CD14-positive monocyte (primary cell): ENCODE results near the gene GAPT. TPM values are rescaled to one million over a fixed set of nuclear protein-coding genes. Genes with fewer than 3 reads are reported as not detected.

ENCODE experiments used
- DNase-seq, 3 donors: peaks; one replicate each; pipeline ENCODE4 v3.0.0-alpha.2; 2011 to 2022
- H2AFZ ChIP-seq: 2 replicates; pipeline ENCODE4 v1.6.0; 2012; ENCODE audit warnings: mild to moderate bottlenecking, low read depth, low read length, inconsistent platforms; ENCODE audit not compliant: insufficient read depth, poor library complexity, severe bottlenecking
- H3K27ac ChIP-seq, 2 donors: 1 replicate in 1 of 2; 2 replicates in 1 of 2; pipeline ENCODE4 v1.5.1; 2012 to 2013; ENCODE audit warnings: low read length in 2 of 2, control low read depth in 1 of 2, inconsistent platforms in 1 of 2, low read depth in 1 of 2, mild to moderate bottlenecking in 1 of 2
- H3K27me3 ChIP-seq, 2 donors: one replicate each; pipeline versions ENCODE4 v1.6.0 to v1.6.1; 2011 to 2013; ENCODE audit warnings: low read length in 2 of 2; ENCODE audit not compliant: control insufficient read depth in 2 of 2, insufficient read depth in 2 of 2
- H3K36me3 ChIP-seq, 2 donors: replicated peaks in 1 of 2; 1 replicate in 1 of 2; 2 replicates in 1 of 2; pipeline versions ENCODE4 v1.5.1 to v1.6.1; 2012 to 2013; ENCODE audit warnings: low read length in 2 of 2, control low read depth in 1 of 2, inconsistent platforms in 1 of 2, mild to moderate bottlenecking in 1 of 2; ENCODE audit not compliant: insufficient read depth in 2 of 2, control insufficient read depth in 1 of 2
- H3K4me1 ChIP-seq, 2 donors: 1 replicate in 1 of 2; 2 replicates in 1 of 2; pipeline versions ENCODE4 v1.5.1 to v1.6.1; 2012 to 2013; ENCODE audit warnings: low read length in 2 of 2, control low read depth in 1 of 2, inconsistent platforms in 1 of 2, mild to moderate bottlenecking in 1 of 2, moderate library complexity in 1 of 2; ENCODE audit not compliant: insufficient read depth in 2 of 2, control insufficient read depth in 1 of 2
- H3K4me2 ChIP-seq: replicated peaks from 2 replicates; pipeline ENCODE3; 2012; ENCODE audit warnings: low read length, moderate library complexity, mild to moderate bottlenecking; ENCODE audit not compliant: poor library complexity, severe bottlenecking; ENCODE audit errors: extremely low read depth
- H3K4me3 ChIP-seq, 3 experiments: fragments of 200-600 bp in 1 of 3; sonication (generic) in 1 of 3; replicated peaks in 1 of 3; 1 replicate in 2 of 3; 2 replicates in 1 of 3; pipeline ENCODE4 v1.5.1; 2011 to 2013; ENCODE audit warnings: low read length in 3 of 3, mild to moderate bottlenecking in 3 of 3, control low read depth in 2 of 3, low read depth in 2 of 3, inconsistent platforms in 1 of 3, moderate library complexity in 1 of 3
- H3K79me2 ChIP-seq: 2 replicates; pipeline ENCODE4 v1.6.0; 2012; ENCODE audit warnings: mild to moderate bottlenecking, control low read depth, inconsistent platforms, low read length, moderate library complexity; ENCODE audit not compliant: insufficient read depth
- H3K9ac ChIP-seq: 2 replicates; pipeline ENCODE4 v1.6.0; 2017; ENCODE audit warnings: low read length, mild to moderate bottlenecking; ENCODE audit not compliant: insufficient read depth, poor library complexity, severe bottlenecking
- H3K9me3 ChIP-seq, 2 donors: replicated peaks in 1 of 2; 1 replicate in 1 of 2; 2 replicates in 1 of 2; pipeline versions ENCODE4 v1.5.1 to v1.6.1; 2012 to 2013; ENCODE audit warnings: low read length in 2 of 2, control low read depth in 1 of 2; ENCODE audit not compliant: control insufficient read depth in 1 of 2, insufficient read depth in 1 of 2
- H4K20me1 ChIP-seq: 2 replicates; pipeline ENCODE4 v1.6.0; 2012; ENCODE audit warnings: mild to moderate bottlenecking, low read length, control low read depth, moderate library complexity; ENCODE audit not compliant: insufficient read depth
- H3K27ac Mint-ChIP-seq, 7 donors: one replicate each; pipeline ENCODE4 v1.8.0; 2020; ENCODE audit warnings: mild to moderate bottlenecking in 7 of 7, mixed read lengths in 7 of 7, moderate library complexity in 6 of 7, inconsistent platforms in 2 of 7
- H3K27me3 Mint-ChIP-seq, 3 donors: one replicate each; pipeline ENCODE4 v1.8.0; 2021 to 2022; ENCODE audit warnings: low read depth in 3 of 3, mild to moderate bottlenecking in 3 of 3, mixed read lengths in 3 of 3, moderate library complexity in 3 of 3, inconsistent platforms in 1 of 3
- H3K36me3 Mint-ChIP-seq, 2 donors: one replicate each; pipeline ENCODE4 v1.8.0; 2020; ENCODE audit warnings: mixed read lengths in 2 of 2, inconsistent platforms in 1 of 2, mild to moderate bottlenecking in 1 of 2
- H3K4me1 Mint-ChIP-seq: one replicate; pipeline ENCODE4 v1.8.0; 2020; ENCODE audit warnings: mild to moderate bottlenecking, mixed read lengths
- H3K4me3 Mint-ChIP-seq, 2 donors: one replicate each; pipeline ENCODE4 v1.8.0; 2020; ENCODE audit warnings: mild to moderate bottlenecking in 2 of 2, mixed read lengths in 2 of 2, moderate library complexity in 1 of 2
- H3K9me3 Mint-ChIP-seq, 7 donors: one replicate each; pipeline ENCODE4 v1.8.0; 2020 to 2022; ENCODE audit warnings: mixed read lengths in 7 of 7, mild to moderate bottlenecking in 6 of 7, moderate library complexity in 6 of 7, inconsistent platforms in 2 of 7
- CTCF ChIP-seq: fragments of 200-600 bp; IDR thresholded peaks from one replicate; pipeline ENCODE4 v1.8.0; 2022; ENCODE audit warnings: antibody characterized with exemption, mild to moderate bottlenecking
- WGBS: methylation state at CpG from one replicate; pipeline ENCODE4 v1.1.5; 2013; ENCODE audit warnings: missing lambda C conversion rate; ENCODE audit not compliant: insufficient coverage; 5-methylcytosine and 5-hydroxymethylcytosine counted together
- intact Hi-C, 2 donors: fragments of 100-400 bp; cut with micrococcal nuclease; formaldehyde crosslinking; loops; one replicate each; pipeline versions ENCODE4 v1.15.0 to v1.15.1; 2023
- polyA plus RNA-seq, 3 donors: library from polyadenylated mRNA; depleted of rRNA in 1 of 3; unstranded in 2 of 3; stranded (reverse) in 1 of 3; fragments of 300-500 nt in 2 of 3; fragments of >200 nt in 1 of 3; fragmentation: Illumina TruSeq in 2 of 3; gene quantifications; 1 replicate in 2 of 3; 2 replicates in 1 of 3; pipeline ENCODE4 v1.2.3, GENCODE V29; 2012 to 2021

GAPT gene
- polyA plus RNA-seq, 3 donors, result 46.7 to 173 (median 103) TPM

DNA sequence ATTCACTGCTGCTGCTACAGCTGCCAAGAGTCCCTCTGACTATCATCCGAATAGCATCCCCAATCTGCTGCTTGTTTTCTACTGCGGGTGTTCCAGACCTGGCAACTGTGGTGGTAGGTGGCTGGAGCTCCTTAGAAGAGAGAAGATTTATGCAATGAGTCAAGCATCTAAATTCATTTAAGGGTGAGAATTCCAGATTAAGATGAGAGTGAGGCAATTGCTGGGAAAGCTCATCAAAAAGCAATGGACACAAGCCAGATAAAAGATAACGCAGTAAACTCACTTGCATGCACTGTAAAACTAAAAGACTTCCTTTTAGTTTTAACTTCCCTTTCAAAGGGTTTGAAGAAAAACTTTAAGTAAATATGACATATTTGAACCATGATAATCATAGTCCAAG lies 35.2 kb upstream of the GAPT start:
- WGBS, result no CpG with 5 or more reads among the region's 3 CpGs
- H2AFZ ChIP-seq, result no peak overlapping the region
- H3K79me2 ChIP-seq, result no peaks in the 10 kb centered on the region
- no peak for DNase-seq
- H3K36me3 Mint-ChIP-seq, result peaks cover 10 to 16% of the 10 kb centered on the region in 2 donors
- peaks cover 11 to 19% (median 13%) of the 10 kb centered on the region in 3 donors for H3K27me3 Mint-ChIP-seq
- H3K4me1 Mint-ChIP-seq, result peaks cover 14% of the 10 kb centered on the region
- no peak overlapping the region for H3K27ac ChIP-seq
- H3K4me2 ChIP-seq, result no peak overlapping the region
- H3K36me3 ChIP-seq, result peaks cover 0 to 10% of the 10 kb centered on the region in 2 donors
- no peak overlapping the region for H3K4me3 ChIP-seq
- no peak overlapping the region for H3K9ac ChIP-seq
- H3K9me3 Mint-ChIP-seq, result peaks cover 0 to 3% (median 0%) of the 10 kb centered on the region in 7 donors
- H3K4me3 Mint-ChIP-seq, result no peak overlapping the region
- peaks cover 5 to 12% of the 10 kb centered on the region in 2 donors for H3K27me3 ChIP-seq
- intact Hi-C loops, result no loop called here
- no peak overlapping the region for H3K27ac Mint-ChIP-seq
- no peaks in the 10 kb centered on the region for H4K20me1 ChIP-seq
- peaks cover 16 to 28% of the 10 kb centered on the region in 2 donors for H3K4me1 ChIP-seq
- H3K9me3 ChIP-seq, result no peaks in the 10 kb centered on the region
- no peak for TF ChIP-seq CTCF

- H3K79me2 ChIP-seq, result no peaks in the 10 kb centered on the region
- no peak for TF ChIP-seq CTCF
- H3K9ac ChIP-seq, result no peak overlapping the region
- peaks cover 0 to 10% of the 10 kb centered on the region in 2 donors for H3K36me3 ChIP-seq
- H3K9me3 ChIP-seq, result no peaks in the 10 kb centered on the region
- WGBS, result no CpG with 5 or more reads among the region's 1 CpG
- Mint-ChIP-seq H3K27ac (no peak overlapping the region), H3K36me3 (peaks cover 10 to 16% of the 10 kb centered on the region in 2 donors), H3K27me3 (peaks cover 11 to 19% (median 13%) of the 10 kb centered on the region in 3 donors), H3K4me3 (no peak overlapping the region), H3K4me1 (peaks cover 14% of the 10 kb centered on the region), H3K9me3 (peaks cover 0 to 3% (median 0%) of the 10 kb centered on the region in 7 donors)
- H3K4me2 ChIP-seq, result no peak overlapping the region
- no peak overlapping the region for H3K27ac ChIP-seq
- no peaks in the 10 kb centered on the region for H4K20me1 ChIP-seq
- H3K4me1 ChIP-seq, result peaks cover 16 to 24% of the 10 kb centered on the region in 2 donors
- H3K4me3 ChIP-seq, result no peak overlapping the region
- intact Hi-C loops, result no loop called here
- DNase-seq, result no peak
- peaks cover 5 to 12% of the 10 kb centered on the region in 2 donors for H3K27me3 ChIP-seq
- no peak overlapping the region for H2AFZ ChIP-seq
Observed at GRCh38 chr5:58456486-58456885, 34.7 kb upstream of the GAPT start.
